Testis (tissue), 2 donors: ENCODE data around the gene HYAL3.

Source experiments
- POLR2A ChIP-seq: fragments of 450-650 bp; IDR thresholded peaks from one replicate; pipeline ENCODE4 v1.6.1; 2017; ENCODE audit warnings: antibody characterized with exemption, mild to moderate bottlenecking, moderate library complexity
- TF ChIP-seq, protein P1 (sequence below), 3 experiments: fragments of 450-650 bp in 2 of 3; fragments of 200-600 bp in 1 of 3; sonication (generic) in 1 of 3; IDR thresholded peaks; one replicate each; pipeline ENCODE4 v1.5.1; 2016 to 2019; ENCODE audit warnings: antibody characterized with exemption in 3 of 3, mild to moderate bottlenecking in 2 of 3, moderate library complexity in 1 of 3

DNA sequence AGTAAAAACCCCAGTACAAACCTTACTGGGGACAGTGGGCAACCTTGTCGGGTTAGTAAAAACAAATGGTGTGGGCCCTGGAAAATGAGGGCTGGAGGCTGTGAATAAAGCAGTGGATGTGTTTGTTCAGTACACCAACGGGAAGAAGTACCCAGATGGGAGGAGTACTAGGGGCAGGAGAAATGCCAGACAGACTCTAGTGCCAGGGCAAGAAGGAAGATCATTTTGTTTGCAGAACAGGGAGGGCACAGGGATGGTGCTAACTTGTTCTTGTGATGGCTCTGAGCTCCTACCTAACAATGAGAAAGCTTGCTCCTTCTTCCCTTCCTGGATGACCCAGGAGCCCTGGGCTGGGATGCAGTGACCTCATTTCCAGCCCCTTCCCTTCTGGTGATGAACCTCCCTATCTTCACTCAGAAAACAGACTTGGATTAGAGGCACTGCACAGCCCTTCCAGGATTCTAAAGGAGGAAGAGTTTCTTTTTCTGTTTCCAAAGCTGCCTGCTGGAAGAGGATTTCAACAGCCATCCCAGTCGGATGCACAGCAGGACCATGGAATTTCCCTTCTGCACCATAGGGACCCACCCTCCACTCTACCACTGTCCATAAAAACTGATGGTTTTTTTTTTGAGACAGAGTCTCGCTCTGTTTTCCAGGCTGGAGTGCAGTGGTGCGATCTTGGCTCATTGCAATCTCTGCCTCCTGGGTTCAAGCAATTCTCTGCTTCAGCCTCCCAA is 35.3 kb upstream of the HYAL3 start:
- TF ChIP-seq, protein P1, sequence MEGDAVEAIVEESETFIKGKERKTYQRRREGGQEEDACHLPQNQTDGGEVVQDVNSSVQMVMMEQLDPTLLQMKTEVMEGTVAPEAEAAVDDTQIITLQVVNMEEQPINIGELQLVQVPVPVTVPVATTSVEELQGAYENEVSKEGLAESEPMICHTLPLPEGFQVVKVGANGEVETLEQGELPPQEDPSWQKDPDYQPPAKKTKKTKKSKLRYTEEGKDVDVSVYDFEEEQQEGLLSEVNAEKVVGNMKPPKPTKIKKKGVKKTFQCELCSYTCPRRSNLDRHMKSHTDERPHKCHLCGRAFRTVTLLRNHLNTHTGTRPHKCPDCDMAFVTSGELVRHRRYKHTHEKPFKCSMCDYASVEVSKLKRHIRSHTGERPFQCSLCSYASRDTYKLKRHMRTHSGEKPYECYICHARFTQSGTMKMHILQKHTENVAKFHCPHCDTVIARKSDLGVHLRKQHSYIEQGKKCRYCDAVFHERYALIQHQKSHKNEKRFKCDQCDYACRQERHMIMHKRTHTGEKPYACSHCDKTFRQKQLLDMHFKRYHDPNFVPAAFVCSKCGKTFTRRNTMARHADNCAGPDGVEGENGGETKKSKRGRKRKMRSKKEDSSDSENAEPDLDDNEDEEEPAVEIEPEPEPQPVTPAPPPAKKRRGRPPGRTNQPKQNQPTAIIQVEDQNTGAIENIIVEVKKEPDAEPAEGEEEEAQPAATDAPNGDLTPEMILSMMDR (IDR thresholded peaks at IDR 0.05), result no peak
- no peak for TF ChIP-seq POLR2A
